ENCODE results near the gene SHISA4.

Gene SHISA4

DNA sequence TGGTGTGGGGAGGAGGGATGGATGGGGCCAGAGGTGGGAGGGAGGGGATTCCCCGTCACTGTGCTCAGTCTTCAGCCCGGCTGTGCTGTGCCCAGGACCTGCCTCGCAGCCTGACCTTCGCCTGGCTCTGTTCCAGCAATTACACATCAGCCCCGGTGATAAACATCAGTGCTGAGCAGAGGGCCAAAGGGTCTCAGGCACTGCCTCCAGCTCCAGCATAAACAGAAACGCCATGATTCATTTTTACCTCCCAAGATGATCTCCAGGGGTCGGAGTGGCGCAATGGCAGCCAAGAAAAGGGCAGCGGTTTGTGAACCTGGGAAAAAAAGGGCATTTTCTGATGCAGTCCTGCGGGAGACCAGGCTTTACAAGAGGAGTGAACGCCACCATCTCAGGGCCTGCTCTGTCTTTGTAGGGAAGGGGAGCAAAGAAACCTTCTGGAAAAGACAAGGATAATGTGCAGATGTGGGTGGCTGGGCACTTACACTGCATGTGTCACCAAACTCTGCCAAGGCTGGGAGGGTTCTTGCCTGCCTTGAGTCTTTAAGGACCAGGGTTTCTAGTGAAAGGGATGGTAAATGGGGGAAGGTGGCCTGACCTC lies 28.1 kb downstream of the SHISA4 start:
- TF ChIP-seq, protein P1, sequence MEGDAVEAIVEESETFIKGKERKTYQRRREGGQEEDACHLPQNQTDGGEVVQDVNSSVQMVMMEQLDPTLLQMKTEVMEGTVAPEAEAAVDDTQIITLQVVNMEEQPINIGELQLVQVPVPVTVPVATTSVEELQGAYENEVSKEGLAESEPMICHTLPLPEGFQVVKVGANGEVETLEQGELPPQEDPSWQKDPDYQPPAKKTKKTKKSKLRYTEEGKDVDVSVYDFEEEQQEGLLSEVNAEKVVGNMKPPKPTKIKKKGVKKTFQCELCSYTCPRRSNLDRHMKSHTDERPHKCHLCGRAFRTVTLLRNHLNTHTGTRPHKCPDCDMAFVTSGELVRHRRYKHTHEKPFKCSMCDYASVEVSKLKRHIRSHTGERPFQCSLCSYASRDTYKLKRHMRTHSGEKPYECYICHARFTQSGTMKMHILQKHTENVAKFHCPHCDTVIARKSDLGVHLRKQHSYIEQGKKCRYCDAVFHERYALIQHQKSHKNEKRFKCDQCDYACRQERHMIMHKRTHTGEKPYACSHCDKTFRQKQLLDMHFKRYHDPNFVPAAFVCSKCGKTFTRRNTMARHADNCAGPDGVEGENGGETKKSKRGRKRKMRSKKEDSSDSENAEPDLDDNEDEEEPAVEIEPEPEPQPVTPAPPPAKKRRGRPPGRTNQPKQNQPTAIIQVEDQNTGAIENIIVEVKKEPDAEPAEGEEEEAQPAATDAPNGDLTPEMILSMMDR (IDR thresholded peaks at IDR 0.05), result no peak

DNA sequence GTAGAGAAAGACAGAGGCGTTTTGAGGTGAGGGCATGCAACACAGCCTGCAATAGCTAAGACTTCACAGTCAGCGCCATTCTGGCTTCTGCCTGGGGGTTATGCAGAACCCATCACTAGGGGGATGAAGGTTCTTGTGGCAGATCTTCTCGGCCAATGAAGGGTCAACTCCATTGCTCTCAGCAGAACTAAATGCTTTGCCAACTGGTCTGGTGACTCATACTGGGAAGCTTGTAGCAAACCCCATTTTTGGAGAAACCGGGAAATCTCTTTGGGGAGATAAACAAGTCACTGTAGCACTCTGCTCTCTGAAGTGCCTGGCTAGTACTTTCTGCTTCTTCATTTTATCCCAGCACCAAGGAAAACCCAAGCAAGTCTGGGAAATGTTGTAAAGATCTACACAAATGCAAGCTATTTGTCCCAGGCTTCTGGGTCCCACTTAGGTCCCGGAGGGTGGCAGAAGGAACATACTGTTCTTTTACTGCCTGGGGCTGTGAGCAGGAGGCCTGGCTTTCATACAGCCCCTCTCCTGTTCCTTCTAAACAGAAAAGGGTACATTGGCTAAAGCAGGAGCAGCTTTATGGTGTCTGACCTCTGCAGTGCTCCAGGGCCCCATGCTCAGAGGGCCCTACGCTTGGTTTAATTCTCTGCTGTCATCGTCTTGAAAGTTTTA lies 28.8 kb downstream of the SHISA4 start:
- TF ChIP-seq, protein P1 (IDR thresholded peaks at IDR 0.05), result no peak

DNA sequence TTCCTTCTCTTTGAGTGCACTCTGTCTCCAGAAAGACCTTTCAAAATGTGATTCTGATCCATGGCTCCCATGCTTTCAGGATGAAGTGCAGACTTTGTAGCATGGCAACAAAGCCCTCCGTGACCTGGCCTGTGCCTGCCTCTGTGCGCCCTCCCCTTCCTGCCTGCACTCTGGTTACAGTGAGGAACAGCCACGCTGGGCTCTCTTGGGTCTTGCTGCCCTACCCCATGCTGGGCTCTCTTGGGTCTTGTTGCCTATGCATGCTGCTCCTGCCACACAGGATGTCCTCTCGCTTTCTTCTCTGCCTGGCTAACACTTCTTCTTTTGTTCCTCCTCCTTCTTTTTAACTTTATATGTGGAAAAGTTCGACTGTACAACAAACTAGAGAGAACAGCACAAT lies 29.6 kb downstream of the SHISA4 start:
- TF ChIP-seq, protein P1 (IDR thresholded peaks at IDR 0.05), result no peak

DNA sequence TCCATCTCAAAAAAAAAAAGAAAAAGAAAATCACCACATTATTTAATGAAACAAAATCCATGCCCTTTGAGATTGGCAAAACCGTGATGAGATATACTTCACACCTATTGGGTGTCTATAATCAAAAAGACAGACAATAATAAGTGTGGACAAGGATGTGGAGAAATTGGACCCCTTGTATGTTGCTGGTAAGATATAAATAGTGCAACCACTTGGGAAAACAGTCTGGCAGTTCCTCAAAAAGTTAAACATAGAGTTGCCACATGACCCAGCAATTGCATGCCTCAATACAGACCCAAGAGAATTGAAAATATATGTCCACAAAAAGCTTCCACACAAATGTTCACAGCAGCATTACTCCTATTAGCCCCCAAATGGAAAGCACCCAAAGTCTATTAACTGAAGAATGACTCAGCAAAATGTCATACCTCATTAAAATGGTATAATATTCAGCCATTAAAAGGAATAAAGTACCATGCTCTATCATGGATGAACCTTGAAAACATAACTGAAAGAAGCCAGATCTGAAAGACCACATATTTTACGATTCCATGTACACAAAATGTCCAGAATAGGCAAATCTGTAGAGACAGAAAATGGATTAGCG lies 33.4 kb downstream of the SHISA4 start:
- TF ChIP-seq, protein P1 (IDR thresholded peaks at IDR 0.05), result no peak

DNA sequence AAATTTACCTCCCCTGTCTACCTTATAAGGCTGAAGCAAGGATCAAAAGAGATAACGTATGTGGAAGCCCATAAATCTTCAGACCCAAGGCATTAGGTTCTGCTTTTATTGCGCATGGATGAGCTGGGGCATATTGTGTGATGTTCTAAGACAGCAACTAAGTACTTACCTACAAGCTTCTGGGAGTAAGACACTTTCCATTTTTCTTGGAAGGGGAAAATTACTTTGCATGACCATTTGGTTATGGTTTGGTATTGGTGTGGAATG lies 36.5 kb downstream of the SHISA4 start:
- TF ChIP-seq, protein P1 (IDR thresholded peaks at IDR 0.05), result no peak

DNA sequence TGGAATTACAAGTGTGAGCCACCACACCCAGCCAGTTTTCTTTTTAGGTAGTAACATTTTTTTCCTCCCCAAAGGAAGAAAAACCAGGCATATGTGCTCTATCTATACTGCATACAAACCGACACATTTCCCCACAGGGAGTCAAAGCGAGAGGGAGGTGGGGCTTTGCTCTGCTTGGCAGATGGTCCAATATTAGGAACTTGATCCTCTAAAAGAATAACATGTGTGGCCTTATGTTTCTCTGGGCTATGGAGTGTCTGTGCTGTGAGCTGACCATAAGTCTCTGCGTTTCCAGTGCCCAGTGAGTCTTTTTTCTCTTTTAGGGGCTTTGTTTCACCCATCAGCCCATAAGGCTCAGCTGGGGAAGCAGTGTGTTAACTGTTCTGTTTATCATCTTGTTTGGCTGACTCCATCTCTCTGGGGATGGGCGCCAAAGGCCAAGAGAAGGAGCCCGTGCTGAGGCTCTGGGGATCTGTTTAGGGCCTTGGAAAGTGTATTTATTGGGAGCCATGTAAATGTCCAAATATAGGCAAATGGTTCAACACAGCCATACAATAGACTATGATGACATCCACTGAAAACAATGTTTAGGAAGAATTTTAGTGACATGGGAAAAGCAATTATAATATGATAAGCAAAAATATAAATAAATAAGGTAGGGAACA lies 37.4 kb downstream of the SHISA4 start:
- TF ChIP-seq, protein P1 (IDR thresholded peaks at IDR 0.05), result no peak

DNA sequence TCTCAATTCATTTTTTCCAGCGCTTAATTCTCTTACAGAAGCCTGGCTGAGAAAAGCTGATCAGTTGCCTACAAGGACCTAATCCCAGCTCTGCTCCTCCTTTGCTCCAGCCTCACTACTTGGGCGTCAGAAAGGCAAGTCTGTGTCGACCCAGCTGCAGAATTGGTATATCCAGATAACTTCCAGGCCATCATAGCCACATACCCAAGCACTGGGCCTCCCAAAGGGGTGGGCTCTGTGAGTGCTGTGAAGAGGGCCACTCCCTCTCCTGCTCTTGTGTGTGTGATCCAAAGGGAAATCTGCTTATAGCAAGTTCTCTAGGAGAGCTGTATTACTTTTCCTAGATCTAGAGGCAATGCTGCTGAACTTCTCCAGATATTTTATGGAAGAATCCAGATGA lies 39.6 kb downstream of the SHISA4 start:
- TF ChIP-seq, protein P1 (IDR thresholded peaks at IDR 0.05), result no peak
